Amniotic epithelial cell (primary cell): Measurements from ENCODE around the gene MUC4.
"Not testable (repeated sequence)": the region's sequence is repeated elsewhere in the genome, so short reads cannot be mapped to it uniquely, and the experiment has no call there.

Experiments
- DNase-seq: peaks from one replicate; pipeline ENCODE4 v3.0.0-alpha.2; 2010; ENCODE audit warnings: low read depth

MUC4 gene

DNA sequence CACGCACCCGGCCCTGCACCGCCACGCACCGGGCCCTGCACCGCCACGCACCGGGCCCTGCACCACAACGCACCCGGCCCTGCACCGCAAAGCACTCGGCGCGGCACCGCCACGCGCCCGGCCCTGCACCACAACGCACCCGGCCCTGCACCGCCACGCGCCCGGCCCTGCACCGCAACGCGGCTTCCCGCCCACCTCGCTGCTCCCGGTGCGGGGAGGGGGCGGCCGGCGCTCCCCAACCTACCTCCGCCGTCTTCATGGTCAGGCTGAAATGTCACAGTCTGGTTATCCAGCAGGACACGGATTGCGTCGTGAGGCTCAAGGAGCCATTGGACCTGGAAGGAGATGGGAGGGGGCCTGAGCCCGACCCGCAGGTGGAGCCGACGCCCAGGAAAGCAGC is 49.1 kb downstream of the MUC4 start:
- no peak for DNase-seq

GRCh38 chr3:195762249-195762585 is 49.5 kb downstream of the MUC4 start:
- no peak for DNase-seq

DNA sequence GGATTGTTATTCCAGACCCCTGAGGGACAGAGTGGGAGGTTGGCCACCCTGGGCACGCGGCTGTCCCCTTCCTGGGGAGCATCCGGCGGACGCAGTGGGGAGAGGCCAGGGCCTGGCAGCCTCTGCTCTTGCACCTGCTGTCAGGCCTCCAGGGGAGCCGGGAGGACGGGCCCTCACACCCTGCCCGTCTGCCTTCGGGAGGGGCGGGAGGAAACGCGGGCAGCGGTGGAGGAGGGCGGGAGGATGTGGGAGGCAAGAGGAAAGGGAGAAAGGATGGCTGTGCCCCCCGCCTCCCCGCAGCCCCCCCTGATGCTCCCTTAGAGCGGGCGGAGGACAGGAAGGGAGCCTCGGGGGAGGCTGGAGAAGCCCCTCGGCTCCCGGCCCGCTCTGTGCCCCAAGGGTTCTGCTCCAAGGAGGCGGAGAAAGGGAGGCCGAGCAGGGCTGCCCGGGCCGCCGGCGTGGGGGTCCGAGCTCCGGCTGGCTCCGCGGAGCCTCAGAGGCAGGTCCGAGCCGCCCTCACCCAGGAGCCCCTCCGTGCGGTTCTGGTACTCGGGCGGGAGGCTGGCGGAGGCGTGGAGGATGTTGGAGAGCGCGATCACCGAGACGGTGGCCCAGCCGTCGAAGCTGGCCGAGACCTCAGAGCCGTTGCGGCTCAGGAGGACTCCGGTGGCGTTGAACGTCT is 50.0 kb downstream of the MUC4 start:
- DNase-seq, result no peak

GRCh38 chr3:195761123-195761566 is 50.6 kb downstream of the MUC4 start:
- no peak for DNase-seq

GRCh38 chr3:195760345-195761122 is 51.2 kb downstream of the MUC4 start:
- DNase-seq, result no peak

GRCh38 chr3:195758721-195759353 is 52.9 kb downstream of the MUC4 start:
- DNase-seq, result no peak

DNA sequence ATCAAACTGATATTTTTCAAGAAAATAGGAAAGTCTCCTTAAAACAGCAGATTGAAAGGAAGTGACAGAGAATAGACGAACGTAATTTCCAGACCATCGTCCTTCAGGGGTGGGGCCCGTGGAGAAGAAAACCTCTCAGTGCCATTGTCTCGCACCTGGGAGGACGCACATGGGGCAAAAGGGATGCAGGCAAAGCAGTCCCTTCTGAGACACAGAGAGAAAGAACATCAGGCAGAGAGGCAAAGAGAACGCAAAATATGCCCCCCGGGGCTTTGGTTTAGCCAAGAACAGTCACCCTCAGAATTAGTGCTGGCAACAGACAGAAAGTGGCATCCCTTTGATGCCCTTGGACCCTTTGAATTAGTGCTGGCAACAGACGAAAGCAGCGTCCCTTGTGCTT is 53.9 kb downstream of the MUC4 start:
- no peak for DNase-seq

- DNase-seq, result no peak
Measured at GRCh38 chr3:195757438-195757770, 54.3 kb downstream of the MUC4 start.

DNA sequence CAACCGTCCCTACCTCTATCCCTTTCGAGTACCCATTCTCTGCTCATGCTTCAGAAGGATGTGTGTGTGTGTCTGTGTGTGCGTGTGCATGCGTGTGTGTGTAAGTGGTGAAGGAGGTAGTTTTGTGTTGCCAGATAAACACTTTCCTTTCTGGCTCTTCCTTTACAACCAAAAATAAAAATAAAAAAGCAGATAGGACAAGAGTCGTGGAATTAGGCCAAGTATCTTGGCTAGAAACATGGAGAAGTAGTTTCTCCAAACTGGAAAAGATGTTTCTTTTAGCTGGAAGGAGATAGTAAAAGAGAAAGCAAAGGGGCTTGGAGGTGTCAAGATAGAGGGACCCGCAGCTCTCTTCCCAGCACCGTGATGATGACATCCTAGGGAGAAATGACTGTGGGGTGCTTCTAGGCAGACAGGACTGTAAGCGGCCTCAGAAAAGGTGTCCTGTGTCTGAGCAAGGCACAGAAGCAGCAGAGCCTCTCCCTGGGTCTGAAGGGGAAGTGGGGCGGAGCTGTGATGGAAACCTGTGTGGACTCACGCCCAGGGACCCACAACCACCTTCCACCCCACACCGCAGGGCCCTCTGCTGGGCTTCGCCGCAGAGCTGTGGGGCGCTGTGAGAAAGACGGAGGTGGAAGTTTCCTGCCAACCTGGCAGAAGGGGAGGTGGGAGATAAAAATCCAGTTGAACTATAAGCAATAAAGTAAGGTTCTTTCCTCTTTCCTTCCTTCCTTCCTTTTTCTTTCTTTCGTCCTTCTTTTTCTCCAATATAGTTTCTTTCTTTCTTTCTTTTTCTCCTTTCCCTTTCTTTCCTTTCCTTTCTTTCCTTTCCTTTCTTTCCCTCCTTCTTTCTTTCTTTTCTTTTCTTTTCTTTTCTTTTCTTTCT is 55.7 kb downstream of the MUC4 start:
- no peak for DNase-seq

DNA sequence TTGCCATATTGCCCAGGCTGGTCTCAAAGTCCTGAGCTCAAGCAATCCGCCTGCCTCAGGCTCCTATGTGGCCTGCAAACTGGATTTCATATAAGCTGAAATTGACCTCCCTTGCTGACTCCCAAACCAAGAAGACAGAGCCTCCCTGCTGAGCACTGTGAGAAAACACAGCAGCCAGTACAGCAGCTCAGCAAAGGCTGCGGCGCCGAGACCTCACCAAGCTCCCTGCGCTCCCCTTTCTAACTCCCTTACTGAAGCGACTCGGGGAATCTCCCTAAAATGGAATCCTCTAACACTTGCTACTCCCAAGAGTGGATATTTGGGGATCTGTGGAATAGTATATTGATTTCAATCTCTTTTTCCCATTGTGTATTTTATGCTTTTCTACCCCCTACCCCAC is 56.3 kb downstream of the MUC4 start:
- DNase-seq, result no peak

- DNase-seq, result no peak
Measured at GRCh38 chr3:195754906-195755305, 56.8 kb downstream of the MUC4 start.

- DNase-seq, result no peak
Measured at GRCh38 chr3:195754141-195754540, 57.6 kb downstream of the MUC4 start.

DNA sequence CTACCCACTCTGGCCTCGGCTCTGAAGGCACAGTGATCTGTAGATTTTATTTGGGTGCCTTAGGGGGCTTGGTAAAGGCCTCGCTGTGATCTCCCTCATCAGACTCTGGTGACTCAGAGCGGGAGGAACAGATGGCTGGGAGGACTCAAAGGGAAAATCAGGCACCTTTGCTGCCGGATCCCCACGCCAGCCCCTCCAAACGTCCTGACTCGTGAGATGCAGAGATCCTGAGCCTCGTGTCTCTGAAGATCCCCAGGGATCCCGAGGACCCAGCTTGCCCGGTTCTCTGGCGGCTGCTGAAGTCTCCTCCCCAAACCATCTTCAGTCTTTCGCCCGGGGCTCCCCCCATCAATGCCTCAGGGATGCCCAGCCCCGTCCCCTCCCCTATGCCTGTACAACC is 58.1 kb downstream of the MUC4 start:
- no peak for DNase-seq

- no peak for DNase-seq
Measured at GRCh38 chr3:195752546-195753331, 59.0 kb downstream of the MUC4 start.

DNA sequence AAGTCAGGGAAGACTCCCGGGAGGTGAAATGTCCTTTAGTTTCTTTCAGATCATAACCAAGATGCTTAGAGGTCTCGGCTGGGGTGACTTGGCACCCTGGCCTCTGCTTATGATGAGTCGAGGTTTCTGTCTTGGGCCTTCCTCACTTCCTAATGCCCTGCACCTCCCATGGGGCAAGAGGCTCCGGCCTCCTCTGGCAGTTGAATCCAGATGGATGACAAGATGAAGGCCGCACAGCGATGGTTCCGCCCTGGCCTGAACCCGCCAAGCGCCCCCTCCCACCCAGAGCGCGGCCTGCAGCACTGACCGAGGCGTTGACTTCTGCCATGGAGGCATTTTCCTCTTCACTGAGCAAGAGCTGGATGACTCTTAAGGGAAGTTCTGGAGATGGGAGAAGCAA is 59.7 kb downstream of the MUC4 start:
- DNase-seq, result no peak

DNA sequence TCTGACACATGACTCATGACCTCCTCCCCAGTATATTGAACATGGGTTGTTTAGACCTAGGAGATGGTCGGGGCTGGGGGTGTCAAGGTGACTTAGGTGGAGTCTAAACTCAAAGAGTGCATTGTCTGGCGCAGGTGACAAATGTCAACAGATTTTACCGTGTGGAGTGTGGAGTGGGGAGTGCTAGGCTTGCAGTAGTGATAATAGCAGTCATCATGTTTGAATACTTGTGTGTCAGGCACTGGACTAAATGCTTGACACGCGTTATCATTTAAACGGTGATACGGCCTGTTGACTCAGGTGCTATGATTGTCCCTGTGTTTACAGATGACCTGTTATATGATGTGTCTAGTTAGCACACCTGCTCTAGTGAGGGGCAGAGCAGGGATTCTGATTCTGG is 60.2 kb downstream of the MUC4 start:
- no peak for DNase-seq

DNA sequence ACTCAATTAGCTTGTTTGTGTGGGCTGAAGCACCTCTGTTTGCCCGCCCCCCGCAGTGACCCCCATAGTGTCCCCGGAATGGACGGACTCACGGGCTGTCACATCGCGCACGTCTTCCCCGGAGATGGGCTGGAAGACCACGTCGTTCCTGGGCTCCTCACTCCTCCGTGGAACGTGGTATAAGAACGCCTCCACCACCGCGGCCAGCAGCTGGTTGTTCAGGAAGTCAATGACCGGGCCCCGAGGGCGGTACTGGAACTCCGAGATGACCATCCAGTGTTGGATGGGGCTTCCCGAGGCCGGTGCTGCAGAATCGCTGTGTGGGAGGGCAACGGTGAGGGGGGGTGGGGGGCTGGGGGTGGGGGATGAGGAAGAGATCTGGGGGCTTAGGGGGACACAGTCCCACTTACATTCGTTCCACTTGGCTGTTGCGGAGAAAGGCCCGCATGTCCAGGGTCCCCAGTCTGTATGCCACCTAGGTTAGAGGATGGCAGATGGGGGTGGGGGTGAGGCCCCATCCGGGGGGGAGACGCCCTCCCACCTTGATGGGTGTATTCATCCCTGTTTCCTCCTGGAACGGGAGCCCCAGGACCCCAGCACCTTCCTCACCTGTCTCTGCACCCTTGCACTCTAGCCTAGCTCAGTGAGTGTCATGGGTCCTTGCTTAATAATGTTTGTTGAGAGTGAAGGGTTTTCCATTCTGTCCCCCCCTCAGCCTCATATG is 60.8 kb downstream of the MUC4 start:
- DNase-seq, result no peak

- DNase-seq, result not testable (repeated sequence)
Measured at GRCh38 chr3:195749101-195749500, 62.6 kb downstream of the MUC4 start.

DNA sequence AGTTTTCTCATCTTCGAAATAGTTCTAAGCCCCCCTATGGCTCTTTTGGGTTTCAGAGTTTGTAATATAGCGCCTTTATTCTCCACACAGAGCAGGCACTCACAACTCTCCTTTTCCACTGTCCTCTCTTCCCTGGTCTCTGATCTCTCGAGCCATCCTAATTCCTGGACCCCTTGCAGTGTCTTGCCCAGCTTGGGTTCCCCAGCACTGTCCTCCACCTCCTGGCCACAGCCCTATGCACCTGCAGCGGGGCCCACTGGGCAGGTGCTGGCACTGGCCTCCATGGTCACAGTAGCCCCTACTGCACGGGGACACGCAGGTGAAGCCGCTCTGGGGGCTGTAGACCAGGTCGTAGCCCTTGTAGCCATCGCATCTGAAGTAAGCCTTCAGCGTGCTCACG is 63.1 kb downstream of the MUC4 start:
- DNase-seq, result no peak

DNA sequence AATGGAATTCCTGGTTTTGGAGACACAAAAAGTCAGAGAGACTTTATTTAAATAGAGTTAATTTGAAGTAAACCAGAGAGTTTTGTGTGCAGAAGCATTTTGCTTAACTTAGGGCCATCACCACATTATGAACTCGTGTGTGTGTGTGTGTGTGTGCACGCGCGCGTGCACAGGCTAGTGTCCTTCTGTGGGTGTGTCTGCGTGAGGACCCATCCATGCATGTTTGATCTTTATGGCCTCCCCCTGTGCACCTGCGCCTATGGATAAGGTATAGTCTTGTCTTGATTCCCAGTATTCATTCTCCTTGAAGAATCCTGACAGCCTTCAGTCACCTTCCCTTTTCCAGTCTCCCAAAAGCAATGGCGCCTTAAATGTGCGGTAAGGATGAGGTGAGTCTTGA is 65.0 kb downstream of the MUC4 start:
- DNase-seq, result no peak

DNA sequence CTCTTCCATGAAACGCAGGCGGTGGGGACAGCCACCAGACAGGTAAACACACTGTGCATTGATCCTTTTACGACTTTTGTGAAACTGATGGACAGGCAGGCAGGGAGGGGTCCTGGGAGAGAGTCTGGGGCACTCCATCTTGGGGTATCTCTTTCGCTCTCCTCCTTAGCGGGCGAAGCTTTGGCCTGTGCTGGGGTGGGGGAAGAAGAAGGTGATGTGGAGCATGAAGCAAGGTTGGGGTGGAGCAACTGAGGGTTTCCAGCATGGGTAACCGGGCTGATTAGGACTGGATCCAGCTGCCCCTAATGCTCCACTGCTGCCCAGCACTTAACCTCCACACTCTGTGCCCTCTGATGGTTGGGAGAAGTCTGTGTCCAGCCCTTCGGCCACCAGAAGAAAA is 65.4 kb downstream of the MUC4 start:
- no peak for DNase-seq
